Common myeloid progenitor, CD34-positive (primary cell): ENCODE data around the gene SLC29A3.

Experiments
- CTCF ChIA-PET: fragments of 350-600 bp; sonication (Branson Sonifier 250); formaldehyde crosslinking; loops from one replicate; lab custom pipeline; 2021; ENCODE audit warnings: antibody characterized with exemption; lab: Charles Lee
- POLR2A ChIA-PET: fragments of 350-600 bp; sonication (Branson Sonifier 250); formaldehyde crosslinking; loops from one replicate; lab custom pipeline; 2021; ENCODE audit warnings: antibody characterized with exemption; lab: Charles Lee
- DNase-seq, 3 donors: peaks; one replicate each; pipeline versions ENCODE4 v3.0.0 to v3.0.0-alpha.2; 2013
- H3K27ac ChIP-seq, 2 experiments: 1 replicate in 1 of 2; 2 replicates in 1 of 2; pipeline ENCODE4 v1.7.0; 2013; ENCODE audit warnings: inconsistent platforms in 2 of 2, low read length in 2 of 2, mild to moderate bottlenecking in 2 of 2, low read depth in 1 of 2, moderate library complexity in 1 of 2; ENCODE audit not compliant: severe bottlenecking in 2 of 2, insufficient read depth in 1 of 2, poor library complexity in 1 of 2
- H3K27me3 ChIP-seq, 5 experiments: replicated peaks in 2 of 5; 1 replicate in 3 of 5; 2 replicates in 2 of 5; pipeline versions ENCODE4 v1.6.1 to v1.7.0; 2013; ENCODE audit warnings: low read length in 4 of 5, mild to moderate bottlenecking in 2 of 5, moderate library complexity in 2 of 5, inconsistent platforms in 1 of 5; ENCODE audit not compliant: insufficient read depth in 5 of 5, control insufficient read depth in 4 of 5
- H3K36me3 ChIP-seq, 4 experiments: 1 replicate in 2 of 4; 2 replicates in 2 of 4; pipeline versions ENCODE4 v1.6.1 to v1.7.0; 2013; ENCODE audit warnings: low read length in 3 of 4, control low read depth in 1 of 4, mild to moderate bottlenecking in 1 of 4; ENCODE audit not compliant: control insufficient read depth in 4 of 4, insufficient read depth in 4 of 4
- H3K4me1 ChIP-seq, 4 experiments: 1 replicate in 3 of 4; 2 replicates in 1 of 4; pipeline versions ENCODE4 v1.6.1 to v1.7.1; 2013; ENCODE audit warnings: low read length in 3 of 4, mild to moderate bottlenecking in 3 of 4, control low read depth in 1 of 4, inconsistent platforms in 1 of 4, moderate library complexity in 1 of 4; ENCODE audit not compliant: control insufficient read depth in 4 of 4, insufficient read depth in 4 of 4; ENCODE audit errors: control extremely low read depth in 1 of 4
- H3K4me3 ChIP-seq, 7 experiments: 1 replicate in 4 of 7; 2 replicates in 3 of 7; pipeline versions ENCODE4 v1.5.1 to v1.7.0; 2013; ENCODE audit warnings: mild to moderate bottlenecking in 7 of 7, low read length in 6 of 7, moderate library complexity in 6 of 7, inconsistent platforms in 2 of 7, low read depth in 2 of 7, control low read depth in 1 of 7; ENCODE audit not compliant: insufficient read depth in 4 of 7, control insufficient read depth in 1 of 7; ENCODE audit errors: extremely low read depth in 1 of 7
- H3K9me3 ChIP-seq, 5 experiments: 1 replicate in 4 of 5; 2 replicates in 1 of 5; pipeline versions ENCODE4 v1.6.1 to v1.7.1; 2013; ENCODE audit warnings: low read length in 4 of 5, mild to moderate bottlenecking in 2 of 5, inconsistent platforms in 1 of 5, low read depth in 1 of 5, moderate library complexity in 1 of 5; ENCODE audit not compliant: control insufficient read depth in 4 of 5, insufficient read depth in 2 of 5; ENCODE audit errors: control extremely low read depth in 1 of 5
- WGBS: methylation state at CpG from one replicate; pipeline ENCODE4 v1.1.5; 2013; ENCODE audit not compliant: insufficient coverage; 5-methylcytosine and 5-hydroxymethylcytosine counted together

The SLC29A3 gene

GRCh38 chr10:71402005-71402404 is 82.9 kb downstream of the SLC29A3 start:
- Histone ChIP-seq H3K36me3 (no peaks in the 10 kb centered on the region), H3K9me3 (no peaks in the 10 kb centered on the region), H3K4me3 (no peak overlapping the region), H3K27ac (no peak overlapping the region), H3K27me3 (peaks cover 0 to 34% (median 19%) of the 10 kb centered on the region in 5 experiments), H3K4me1 (peaks cover 0 to 16% (median 12%) of the 10 kb centered on the region in 4 experiments)
- ChIA-PET POLR2A (no interaction called here), CTCF (interaction anchor here (2.1 kb wide), 1 partner anchor 167 kb away, joined by 9 read pairs; no protein-coding TSS in a partner anchor)
- 100% methylated on average over 3 of the region's 7 CpGs for WGBS
- no peak for DNase-seq

- H3K27me3 ChIP-seq, result peaks cover 0 to 7% (median 4%) of the 10 kb centered on the region in 5 experiments
- ChIA-PET POLR2A (no interaction called here), CTCF (interaction anchor here (1.5 kb wide), 1 partner anchor 25 kb away, joined by 4 read pairs; no protein-coding TSS in a partner anchor)
- no peak overlapping the region for H3K4me3 ChIP-seq
- 93% methylated on average over 10 of the region's 13 CpGs for WGBS
- H3K4me1 ChIP-seq, result peaks cover 0 to 5% (median 1%) of the 10 kb centered on the region in 4 experiments
- no peaks in the 10 kb centered on the region for H3K36me3 ChIP-seq
- no peaks in the 10 kb centered on the region for H3K9me3 ChIP-seq
- H3K27ac ChIP-seq, result no peak overlapping the region
- no peak for DNase-seq
These were observed 85.6 kb downstream of the SLC29A3 start for GRCh38 chr10:71404503-71405295.

- 96% methylated on average over 3 of the region's 3 CpGs for WGBS
- POLR2A ChIA-PET, result no interaction called here
These were observed 87.8 kb downstream of the SLC29A3 start for GRCh38 chr10:71406878-71407277.

DNA sequence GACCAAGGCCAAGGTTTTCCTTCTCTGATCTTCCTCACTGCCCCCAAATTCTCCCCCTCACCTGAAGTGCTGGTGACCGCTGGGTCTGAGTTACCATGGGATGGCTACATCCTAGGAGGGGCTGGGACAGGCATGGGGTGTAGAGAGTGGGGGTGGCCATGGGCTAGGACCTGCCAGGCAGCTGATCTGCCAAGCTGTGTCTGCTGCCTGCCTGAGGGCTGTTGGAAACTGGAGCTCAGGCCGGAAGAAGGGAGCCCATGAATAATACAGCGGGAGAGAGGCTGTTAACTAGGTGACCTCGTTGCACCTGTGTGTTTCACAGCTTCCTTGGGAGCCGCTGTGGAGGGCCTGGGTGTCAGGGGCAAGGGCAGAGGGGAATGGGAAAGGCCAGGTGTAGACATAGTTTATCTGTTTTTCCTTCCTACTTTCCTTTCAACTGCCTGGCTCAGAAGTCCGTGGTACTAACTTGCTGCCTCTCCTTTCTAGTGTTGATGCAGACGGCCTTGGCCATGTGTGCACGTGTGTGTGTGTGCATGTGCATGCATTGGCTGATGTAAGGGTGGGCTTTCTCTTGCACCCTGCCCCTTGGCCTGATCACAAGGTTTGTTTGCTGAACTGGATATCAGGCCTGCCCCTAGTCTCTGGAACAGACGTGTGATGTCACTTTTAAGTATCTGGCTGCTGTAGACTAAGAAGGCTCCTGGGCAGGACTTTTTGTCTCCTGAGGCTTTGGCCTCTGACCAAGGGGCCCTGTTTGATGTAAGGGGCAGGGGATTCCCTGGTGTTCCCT is 89.6 kb downstream of the SLC29A3 start:
- WGBS, result 89% methylated on average over 5 of the region's 9 CpGs
- Histone ChIP-seq H3K4me1 (peaks cover 0 to 5% (median 1%) of the 10 kb centered on the region in 4 experiments), H3K27ac (no peak overlapping the region), H3K9me3 (peaks cover 0 to 11% (median 2%) of the 10 kb centered on the region in 5 experiments), H3K27me3 (no peaks in the 10 kb centered on the region), H3K4me3 (no peak overlapping the region), H3K36me3 (no peaks in the 10 kb centered on the region)
- POLR2A ChIA-PET, result no interaction called here
- CTCF ChIA-PET, result interaction anchor here (1.0 kb wide), 1 partner anchor 16 kb away, joined by 3 read pairs; no protein-coding TSS in a partner anchor
- no peak for DNase-seq

More at GRCh38 chr10:71406878-71407277, 87.8 kb downstream of the SLC29A3 start:
- Histone ChIP-seq H3K36me3 (no peaks in the 10 kb centered on the region), H3K27ac (no peak overlapping the region), H3K4me1 (peaks cover 0 to 5% (median 1%) of the 10 kb centered on the region in 4 experiments), H3K27me3 (no peaks in the 10 kb centered on the region), H3K9me3 (peaks cover 0 to 10% (median 1%) of the 10 kb centered on the region in 5 experiments), H3K4me3 (no peak overlapping the region)
- DNase-seq, result no peak
- CTCF ChIA-PET, result interaction anchor here (0.8 kb wide), 1 partner anchor 23 kb away, joined by 3 read pairs; no protein-coding TSS in a partner anchor

- 100% methylated on average over 2 of the region's 3 CpGs for WGBS
These were observed 90.6 kb downstream of the SLC29A3 start for GRCh38 chr10:71409516-71410104.

More at GRCh38 chr10:71409516-71410104, 90.6 kb downstream of the SLC29A3 start:
- Histone ChIP-seq H3K36me3 (no peaks in the 10 kb centered on the region), H3K27me3 (no peaks in the 10 kb centered on the region), H3K4me3 (no peak overlapping the region), H3K9me3 (peaks cover 0 to 11% (median 2%) of the 10 kb centered on the region in 5 experiments), H3K4me1 (peaks cover 0 to 5% (median 1%) of the 10 kb centered on the region in 4 experiments), H3K27ac (no peak overlapping the region)
- CTCF ChIA-PET, result no interaction called here
- POLR2A ChIA-PET, result no interaction called here
- no peak for DNase-seq
